ENCODE results near the gene GP1BB.

- TF ChIP-seq CTCF (IDR thresholded peaks at IDR 0.05; ENCODE audit: insufficient read depth, low read depth, low read length), result no peak
- no peak for TF ChIP-seq EZH2 (IDR thresholded peaks at IDR 0.05; ENCODE audit: insufficient read depth, low read length)
Measured at GRCh38 chr22:19742160-19743066, 19.1 kb downstream of the GP1BB start.

All from astrocyte (in vitro differentiated cells and primary cell).